ENCODE measurements around the gene SERINC3.

The SERINC3 gene

GRCh38 chr20:44532981-44533331 is 11.1 kb upstream of the SERINC3 start:
- no peak for DNase-seq (ENCODE audit: low read depth)

GRCh38 chr20:44532259-44532980 is 10.6 kb upstream of the SERINC3 start:
- no peak for DNase-seq (ENCODE audit: low read depth)

GRCh38 chr20:44528309-44528708 is 6.4 kb upstream of the SERINC3 start:
- no peak for DNase-seq (ENCODE audit: low read depth)

GRCh38 chr20:44527716-44528199 is 5.9 kb upstream of the SERINC3 start:
- no peak for DNase-seq (ENCODE audit: low read depth)

DNA sequence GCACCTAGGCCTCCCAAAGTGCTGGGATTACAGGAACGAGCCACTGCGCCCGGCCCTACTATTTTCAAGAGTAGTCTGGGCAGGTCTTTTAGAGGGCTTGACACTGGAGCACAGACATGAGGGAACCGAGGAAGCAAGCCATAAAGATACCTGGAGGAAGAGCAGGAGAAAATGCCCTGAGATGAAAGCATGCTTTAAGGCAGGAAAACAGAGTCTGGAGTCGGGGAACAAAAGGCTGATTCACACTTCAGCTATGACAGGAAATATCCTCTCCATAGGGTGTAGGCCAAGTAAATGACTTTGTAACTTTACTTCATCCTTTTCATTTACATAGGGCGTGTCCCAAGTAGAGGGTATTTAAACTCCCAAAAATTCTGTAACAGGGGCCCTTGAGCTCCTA is 4.3 kb upstream of the SERINC3 start:
- no peak for DNase-seq (ENCODE audit: low read depth)

DNA sequence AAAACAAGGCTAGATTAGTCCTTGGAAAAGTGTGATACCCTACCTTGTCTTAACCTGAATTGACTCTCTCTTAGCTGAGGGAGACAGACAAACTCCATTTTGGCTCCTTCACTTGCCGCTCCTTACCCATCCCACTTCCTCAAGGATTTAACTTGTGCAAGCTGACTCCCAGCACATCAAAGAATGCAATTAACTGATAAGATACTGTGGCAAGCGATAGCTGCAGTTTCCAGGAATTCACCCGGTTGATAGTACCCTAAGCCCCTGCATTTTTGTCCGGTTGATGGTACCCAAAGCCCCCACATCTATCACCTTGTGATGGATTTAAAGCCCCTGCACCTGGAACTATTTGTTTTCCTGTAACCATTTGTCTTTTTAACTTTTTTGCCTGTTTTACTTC is 1.9 kb upstream of the SERINC3 start:
- no peak for DNase-seq (ENCODE audit: low read depth)

DNA sequence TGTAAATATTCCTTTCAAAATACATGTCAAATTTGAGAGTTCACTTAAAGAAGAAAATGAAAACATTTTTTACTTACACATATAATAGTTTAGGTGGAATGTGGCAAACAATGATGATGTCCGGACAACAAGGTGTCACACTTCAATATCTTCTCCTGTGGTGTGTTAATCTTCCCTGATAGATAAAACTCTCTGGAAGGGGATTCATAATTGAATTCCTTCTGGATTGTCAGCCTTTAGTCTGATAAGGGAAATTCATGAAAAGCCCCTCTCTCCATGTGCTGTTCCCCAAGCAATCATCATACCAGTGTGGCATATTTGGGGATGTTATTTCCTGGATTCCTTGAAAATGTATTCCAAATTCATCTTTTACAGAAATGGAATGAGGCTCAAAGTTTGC is 971 bp upstream of the SERINC3 start:
- no peak for DNase-seq (ENCODE audit: low read depth)

DNA sequence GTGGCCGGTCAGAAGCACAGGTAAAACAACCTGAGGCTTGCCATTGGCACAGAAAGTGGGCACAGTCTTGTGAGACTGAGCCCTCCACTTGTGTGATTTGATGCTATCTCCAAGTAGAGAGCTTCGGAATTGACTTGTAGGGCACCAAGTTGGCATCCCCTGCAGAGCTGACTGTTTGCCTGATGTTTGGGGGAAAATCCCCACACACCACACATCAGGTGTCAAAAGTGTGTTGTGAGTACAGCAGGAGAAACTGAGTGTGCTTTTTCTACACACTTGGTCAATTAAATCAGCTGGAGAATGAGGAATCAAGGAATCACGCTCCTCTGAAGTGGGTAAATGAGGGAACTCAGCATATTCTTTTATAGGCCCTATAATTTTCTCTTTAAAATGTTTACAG is 989 bp downstream of the SERINC3 start:
- no peak for DNase-seq (ENCODE audit: low read depth)

DNA sequence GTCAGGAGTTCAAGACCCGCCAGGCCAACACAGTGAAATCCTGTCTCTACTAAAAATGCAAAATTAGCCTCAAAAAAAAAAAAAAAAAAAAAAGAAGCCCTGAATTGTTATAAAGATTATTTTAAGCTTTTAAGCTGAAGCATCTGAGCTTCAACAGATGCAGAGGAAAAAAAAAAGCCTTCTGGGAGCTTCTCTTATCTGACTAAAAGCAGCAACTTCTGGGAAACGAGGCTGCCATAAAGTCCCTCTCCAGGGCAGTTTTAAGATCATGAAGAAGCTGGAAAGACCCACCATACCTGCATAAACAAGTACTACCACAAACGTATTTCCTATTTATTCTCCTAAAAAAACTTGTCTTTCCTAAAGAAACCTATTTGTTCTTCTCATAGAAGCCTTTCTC is 3.6 kb downstream of the SERINC3 start:
- no peak for DNase-seq (ENCODE audit: low read depth)

DNA sequence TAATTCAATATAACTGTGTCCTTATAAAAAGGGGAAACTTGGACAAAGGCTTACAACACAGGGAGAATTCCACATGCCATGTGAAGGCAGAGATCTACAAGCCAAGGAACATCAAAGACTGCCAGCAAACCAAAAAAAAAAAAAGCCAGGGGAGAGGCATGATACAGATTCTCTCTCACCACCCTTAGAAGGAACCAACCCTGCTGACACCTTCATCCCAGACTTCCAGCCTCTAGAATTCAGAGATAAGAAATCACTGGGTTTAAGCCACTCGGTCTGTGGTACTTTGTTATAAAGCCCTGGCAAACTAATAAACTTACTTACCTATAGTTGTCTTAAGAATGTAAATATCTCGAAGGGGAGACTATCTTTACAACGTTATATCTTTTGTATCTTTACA is 4.4 kb downstream of the SERINC3 start:
- no peak for DNase-seq (ENCODE audit: low read depth)

DNA sequence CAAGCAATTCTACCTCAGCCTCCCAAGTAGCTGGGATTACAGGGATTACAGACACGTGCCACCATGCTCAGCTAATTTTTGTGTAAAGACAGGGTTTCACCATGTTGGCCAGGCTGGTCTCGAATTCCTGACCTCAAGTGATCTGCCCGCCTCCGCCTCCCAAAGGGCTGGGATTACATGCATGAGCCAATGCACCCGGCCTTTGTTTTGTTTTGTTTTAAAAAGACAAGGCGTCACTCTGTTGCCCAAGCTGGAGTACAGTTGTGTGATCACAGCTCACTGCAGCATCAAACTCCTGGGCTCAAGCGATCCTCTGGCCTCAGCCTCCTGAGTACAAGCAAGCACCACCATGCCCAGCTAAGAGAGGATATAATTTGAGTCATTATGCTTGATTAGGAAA is 5.4 kb downstream of the SERINC3 start:
- DNase-seq (ENCODE audit: low read depth), result no peak

- DNase-seq (ENCODE audit: low read depth), result no peak
Observed at GRCh38 chr20:44513871-44514270, 8.0 kb downstream of the SERINC3 start.

DNA sequence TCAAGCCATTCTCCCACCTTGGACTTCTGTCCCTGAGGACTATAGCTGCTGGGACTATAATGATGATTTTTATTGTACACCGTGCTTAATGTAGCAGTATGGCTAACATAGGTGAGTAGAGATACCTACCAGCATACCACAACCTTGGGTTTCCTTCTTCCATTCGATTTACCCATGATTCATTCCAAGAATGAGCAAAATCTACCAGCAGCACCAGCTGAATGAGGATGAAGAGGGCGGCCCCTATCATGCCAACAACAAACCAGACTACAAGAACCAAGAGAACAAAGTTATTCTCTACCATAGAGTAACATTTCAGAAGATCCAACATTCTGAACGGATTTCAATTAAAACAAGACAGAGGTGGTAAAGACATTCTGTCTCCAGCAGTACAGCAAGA is 12.1 kb downstream of the SERINC3 start:
- DNase-seq (ENCODE audit: low read depth), result no peak

DNA sequence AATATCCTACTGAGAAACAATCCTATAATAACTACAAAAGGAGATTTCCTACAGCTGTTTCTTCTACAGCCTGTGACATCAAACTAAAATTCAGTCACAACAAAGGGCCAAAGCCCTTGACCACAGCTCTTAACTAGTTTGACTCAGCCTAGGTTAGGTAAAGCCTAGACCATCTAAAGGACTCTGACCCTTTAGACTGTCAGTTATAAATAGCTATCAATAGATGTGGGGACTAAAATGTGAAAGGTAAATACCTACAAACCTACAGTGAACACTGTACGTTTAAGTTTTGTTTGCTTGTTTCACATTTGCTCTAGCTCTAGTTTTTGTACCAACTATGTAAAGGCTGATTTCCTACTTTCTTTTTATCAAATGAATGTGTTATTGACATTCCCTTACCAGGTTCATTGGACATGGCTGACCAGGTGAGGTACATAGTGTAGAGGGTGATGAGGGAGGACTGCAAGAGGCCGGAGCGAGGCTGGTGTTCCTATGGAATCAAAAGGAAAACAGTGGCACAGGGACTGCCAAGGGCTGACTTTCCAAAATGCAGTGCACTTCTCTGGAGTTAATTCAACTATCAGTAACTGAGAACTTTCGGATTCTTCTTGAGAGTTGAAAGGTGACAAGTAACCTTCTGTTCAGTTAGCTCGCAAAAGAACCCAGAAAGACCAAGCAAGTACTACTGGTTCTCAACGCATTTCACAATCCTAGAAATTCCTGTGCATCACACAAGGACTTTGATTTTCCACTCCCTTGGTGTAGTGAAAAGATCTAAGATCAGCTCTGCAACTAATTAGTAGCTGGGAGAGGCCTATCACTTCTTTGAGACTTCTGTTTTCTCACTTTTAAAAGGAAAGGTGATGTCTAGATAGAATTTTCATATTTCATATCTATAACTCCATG is 17.2 kb downstream of the SERINC3 start:
- DNase-seq (ENCODE audit: low read depth), result no peak

DNA sequence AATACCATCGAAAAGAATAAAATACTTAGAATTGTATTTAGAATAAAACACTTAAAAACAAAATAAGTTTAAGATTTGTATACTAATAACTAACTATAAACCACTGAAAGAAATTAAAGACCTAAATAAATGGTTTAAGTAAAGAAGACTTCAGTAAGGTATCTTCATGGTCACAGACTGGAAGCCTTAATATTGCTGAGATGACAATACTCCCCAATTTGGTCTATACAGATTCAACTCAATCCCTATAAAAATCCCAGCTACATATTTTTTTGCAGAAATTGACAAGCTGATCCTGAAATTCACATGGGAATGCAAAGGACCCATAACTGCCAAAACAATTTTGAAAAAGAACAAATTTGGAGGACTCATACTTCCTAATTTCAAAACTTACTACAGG is 18.9 kb downstream of the SERINC3 start:
- DNase-seq (ENCODE audit: low read depth), result no peak

DNA sequence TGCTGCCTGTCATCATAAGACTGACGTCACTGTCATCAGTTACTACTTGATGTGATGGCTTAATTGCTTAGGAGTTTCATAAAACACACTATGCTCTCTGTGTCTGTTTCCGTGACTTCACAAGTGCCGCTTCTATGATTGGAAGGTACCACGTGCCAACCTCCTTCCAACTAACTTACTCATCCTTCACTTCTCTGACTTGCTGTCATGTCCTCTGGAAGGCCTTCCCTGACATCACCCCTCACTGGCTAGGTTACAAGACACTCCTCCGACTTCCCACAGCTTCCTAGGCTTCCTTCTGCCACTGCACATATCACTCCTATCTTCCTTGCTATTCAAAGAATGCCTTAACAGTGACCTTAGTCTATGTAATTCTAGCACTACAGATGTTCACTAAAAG is 20.4 kb downstream of the SERINC3 start:
- DNase-seq (ENCODE audit: low read depth), result no peak

DNA sequence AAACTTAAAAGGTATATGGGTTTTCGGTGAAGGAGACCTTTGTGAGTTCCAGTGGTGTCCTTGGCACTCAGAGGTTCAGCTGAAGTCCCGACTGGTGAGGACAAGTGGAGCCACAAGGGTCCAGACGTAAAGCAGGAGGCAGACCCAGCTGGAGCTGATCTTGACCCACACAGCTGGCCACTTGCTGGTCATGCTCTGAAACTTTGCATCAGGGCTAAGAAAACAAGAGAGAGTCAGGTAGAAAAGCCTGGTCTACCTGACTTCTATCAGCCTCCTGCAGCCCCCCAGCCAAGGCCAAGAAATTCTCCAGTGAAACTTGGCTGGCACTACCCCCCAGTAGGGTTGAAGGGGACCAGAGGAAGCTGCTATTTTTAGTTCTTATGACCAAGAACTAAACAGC is 21.6 kb downstream of the SERINC3 start:
- no peak for DNase-seq (ENCODE audit: low read depth)

DNA sequence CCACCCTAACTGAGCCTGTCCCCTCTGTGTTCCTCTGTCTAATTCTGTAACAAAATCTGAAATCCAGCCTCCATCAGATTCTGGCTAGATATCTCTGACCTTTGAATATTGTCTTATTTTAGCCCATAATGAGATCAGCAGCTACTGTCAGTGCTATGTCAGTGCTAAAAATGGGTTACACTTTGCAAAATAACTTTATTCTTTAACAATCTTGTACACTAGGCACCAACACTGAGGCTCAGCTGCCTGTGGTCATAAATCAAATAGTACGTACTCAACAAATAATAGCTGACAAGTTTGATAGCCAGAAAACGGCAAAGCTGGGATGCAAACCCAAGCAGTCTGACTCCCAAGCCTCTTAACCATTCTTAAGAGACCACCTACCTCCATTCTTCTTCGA is 24.1 kb downstream of the SERINC3 start:
- no peak for DNase-seq (ENCODE audit: low read depth)

- no peak for DNase-seq (ENCODE audit: low read depth)
Observed at GRCh38 chr20:44496976-44497375, 24.9 kb downstream of the SERINC3 start.

DNA sequence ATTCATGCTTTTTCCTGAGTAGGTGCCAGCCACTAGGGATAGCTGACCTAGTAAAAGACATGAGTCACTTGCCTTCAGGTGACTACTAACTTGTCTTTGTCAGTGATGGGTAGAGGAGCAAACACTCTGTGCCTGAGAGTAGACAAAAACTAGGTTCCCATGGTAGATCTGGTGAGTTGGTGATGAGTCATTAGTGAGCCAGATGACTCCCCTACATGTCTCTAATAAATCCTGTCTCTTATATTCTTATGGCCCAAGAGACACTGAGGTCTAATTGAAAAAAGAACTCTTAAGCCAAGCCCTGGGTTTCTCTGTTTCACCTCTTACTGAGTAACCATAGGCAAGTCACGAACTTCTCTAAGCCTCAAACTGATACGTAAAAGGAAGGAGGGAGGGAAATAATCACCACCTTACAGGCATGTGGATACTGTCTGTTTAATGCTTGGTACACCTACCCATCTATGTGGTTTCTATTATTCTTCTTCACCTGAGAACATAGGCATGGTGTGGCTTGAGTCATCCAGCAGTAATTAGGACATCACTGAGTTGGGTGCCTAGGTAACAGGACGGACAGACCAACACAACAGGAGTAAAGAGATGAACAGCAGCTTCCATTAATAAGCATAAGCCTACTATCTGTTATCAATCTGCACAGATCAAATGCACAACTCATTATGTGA is 25.9 kb downstream of the SERINC3 start:
- no peak for DNase-seq (ENCODE audit: low read depth)

DNA sequence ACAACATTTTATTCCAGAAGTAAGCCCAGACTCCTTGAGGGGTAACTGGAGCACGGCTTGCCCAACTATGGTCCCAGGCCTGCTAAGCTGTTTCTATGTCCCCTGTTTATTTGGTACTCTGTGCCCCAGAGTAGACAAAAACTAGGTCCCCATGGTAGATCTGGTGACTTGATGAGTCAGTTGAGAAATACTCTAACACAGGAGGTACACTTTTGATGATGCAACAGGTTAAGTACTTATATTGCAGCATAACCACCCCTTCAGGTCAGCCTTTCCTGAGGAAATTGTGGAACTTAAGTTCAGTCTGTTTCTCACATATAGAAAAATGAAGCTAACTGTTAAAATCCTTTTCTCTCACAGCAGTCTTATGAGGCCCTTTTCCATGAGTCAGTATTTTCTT is 26.6 kb downstream of the SERINC3 start:
- DNase-seq (ENCODE audit: low read depth), result no peak

GRCh38 chr20:44494681-44495080 is 27.2 kb downstream of the SERINC3 start:
- DNase-seq (ENCODE audit: low read depth), result no peak

- no peak for DNase-seq (ENCODE audit: low read depth)
Observed at GRCh38 chr20:44494266-44494665, 27.6 kb downstream of the SERINC3 start.
